Inflammatory macrophage treated with lipopolysaccharide for 1 hour (primary cell): ENCODE data around the gene CENATAC.
"Not testable (repeated sequence)": the region's sequence is repeated elsewhere in the genome, so short reads cannot be mapped to it uniquely, and the experiment has no call there.

Experiments
- DNase-seq, 2 donors: peaks; one replicate each; pipeline ENCODE4 v3.0.0-alpha.2; 2020 to 2022

Gene CENATAC

DNA sequence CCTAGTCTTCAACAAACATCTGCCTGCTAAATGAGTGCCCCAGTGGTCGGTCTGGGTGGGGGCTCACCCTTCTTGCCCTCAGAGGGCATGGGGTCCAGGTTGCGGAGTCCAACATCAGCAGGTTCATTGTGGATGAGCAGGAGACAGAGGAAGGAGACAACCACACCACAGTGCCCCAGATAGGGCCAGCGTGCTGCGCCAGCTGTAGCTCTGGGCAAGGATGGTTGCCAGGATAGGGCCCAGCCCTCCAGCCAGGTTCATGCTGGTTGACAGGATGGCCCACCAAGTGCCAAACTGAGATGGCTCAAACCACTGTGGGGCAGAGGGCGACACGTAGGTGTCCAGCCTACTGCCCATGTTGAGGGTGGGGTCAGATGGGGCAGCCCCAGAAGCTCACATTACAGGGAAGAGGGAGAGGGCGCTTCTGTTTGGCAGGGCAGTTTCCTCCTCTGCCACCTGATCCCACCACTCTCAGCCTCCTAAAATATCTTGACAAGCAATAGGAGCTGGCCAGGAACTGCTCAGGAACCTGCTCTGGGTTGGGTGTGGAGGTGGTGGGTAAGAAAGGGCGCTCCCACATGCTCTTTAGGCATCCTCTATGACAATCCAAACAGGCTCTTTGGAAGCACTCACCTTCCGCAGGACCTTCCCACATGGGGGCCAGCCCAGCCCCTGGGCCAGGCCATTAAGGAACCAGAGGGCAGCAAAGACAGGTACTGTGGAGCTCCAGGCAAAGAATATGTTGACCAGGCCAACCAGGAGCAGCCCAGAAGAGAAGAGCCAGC lies 29.8 kb downstream of the CENATAC start:
- DNase-seq = no peak

- peak; percentile 42 to 71 for DNase-seq
Observed at GRCh38 chr11:119028346-119029068, 30.6 kb downstream of the CENATAC start.

DNA sequence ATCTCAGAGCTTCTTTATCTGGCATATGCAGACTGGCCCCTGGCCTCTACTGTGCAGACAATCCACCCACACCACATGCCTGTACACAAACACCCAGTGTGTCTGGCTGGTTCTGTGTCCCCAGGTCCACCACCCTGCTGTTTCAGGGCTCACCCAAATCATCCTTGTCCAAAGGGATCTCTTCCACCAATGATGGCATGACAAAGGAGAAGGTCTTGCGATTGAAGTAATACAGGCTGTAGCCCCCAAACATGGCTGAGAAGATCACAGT lies 31.1 kb downstream of the CENATAC start:
- DNase-seq = no peak

DNA sequence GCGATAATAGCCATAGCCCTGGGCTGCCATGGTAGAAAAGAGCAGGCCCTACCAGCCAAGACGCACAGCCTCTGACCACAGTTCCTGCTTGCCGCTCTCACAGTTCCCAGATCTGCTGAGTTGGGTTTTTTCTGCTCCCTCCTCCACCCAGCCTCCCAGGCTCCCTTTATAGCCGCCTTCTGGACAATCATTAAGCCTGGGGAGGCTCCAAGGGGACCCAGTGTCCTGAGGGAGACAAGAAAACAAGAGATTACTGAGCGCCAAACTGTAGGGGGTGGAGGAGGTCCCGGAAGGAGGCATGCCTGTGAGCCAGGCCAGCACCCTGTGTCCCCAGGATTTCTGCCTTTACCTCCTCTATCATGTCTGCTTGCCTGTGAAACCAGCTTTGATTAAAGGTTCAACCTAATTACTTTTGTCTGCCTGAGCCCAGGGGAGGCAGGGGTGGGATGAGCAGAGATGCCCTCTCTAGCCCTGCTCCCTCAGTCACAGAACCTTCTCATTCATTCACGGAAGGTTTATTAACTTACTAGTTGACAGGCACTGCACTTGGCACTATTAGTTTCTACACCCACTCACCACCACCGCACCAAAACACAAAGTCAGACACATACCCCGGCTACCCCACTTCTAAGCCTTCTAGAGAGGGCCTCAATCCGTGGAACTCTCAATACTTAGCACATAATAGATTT lies 31.5 kb downstream of the CENATAC start:
- no peak for DNase-seq

- no peak for DNase-seq
Observed at GRCh38 chr11:119030029-119030328, 32.0 kb downstream of the CENATAC start.

GRCh38 chr11:119030329-119031047 lies 32.5 kb downstream of the CENATAC start, which contains the start of gene SLC37A4:
SLC37A4 (minus strand) TSS chr11:119030877.
- peak; percentile 96 to 98 for DNase-seq

- no peak for DNase-seq
Observed at GRCh38 chr11:119031912-119032280, 34.0 kb downstream of the CENATAC start.

- not testable (repeated sequence) for DNase-seq
Observed at GRCh38 chr11:119033421-119033820, 35.5 kb downstream of the CENATAC start.

DNA sequence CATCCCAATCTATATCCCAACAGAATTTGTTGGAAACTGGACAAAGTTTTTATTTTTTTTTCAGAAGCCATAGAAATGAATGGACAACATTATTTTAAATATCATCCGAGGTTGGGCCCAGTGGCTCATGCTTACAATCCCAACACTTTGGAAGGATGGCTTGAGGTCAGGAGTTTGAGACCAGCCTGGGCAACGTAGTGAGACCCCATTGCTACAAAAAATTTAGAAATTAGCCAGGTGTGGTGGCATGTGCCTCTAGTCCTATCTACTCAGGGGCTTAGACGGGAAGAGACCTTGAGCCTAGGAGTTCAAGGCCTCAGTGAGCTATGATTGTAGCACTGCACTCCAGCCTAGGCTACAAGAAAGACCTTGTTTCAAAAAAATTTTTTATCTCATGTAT lies 36.9 kb downstream of the CENATAC start:
- no peak for DNase-seq

- DNase-seq = no peak
Observed at GRCh38 chr11:119038884-119039283, 40.9 kb downstream of the CENATAC start.

DNA sequence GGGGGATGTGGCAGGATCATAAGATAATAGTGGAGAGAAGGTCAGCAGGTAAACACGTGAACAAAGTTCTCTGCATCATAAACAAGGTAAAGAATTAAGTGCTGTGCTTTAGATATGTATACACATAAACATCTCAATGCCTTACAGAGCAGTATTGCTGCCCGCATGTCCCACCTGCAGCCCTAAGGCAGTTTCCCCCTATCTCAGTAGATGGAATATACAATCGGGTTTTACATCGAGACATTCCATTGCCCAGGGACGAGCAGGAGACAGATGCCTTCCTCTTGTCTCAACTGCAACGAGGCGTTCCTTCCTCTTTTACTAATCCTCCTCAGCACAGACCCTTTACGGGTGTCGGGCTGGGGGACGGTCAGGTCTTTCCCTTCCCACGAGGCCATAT lies 41.5 kb downstream of the CENATAC start:
- DNase-seq = not testable (repeated sequence)

GRCh38 chr11:119041821-119042514 lies 44.0 kb downstream of the CENATAC start:
- peak in 1 of 2 donors; percentile 52 for DNase-seq

DNA sequence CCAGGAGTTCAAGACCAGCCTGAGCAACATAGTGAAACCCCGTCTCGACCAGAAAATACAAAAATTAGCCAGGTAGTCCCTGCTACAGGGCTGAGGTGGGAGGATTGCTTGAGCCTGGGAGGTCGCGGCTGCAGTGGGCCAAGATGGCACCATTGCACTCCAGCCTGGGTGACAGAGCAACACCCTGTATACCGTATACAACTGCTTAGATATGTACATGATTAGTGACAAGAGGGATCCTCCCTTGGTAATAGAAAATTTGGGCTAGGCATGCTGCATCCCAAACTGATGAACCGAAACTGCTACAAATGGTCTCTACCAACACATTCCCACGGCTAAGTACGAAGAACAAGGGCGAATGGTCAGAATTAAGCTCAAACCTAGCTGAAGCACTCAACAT lies 45.0 kb downstream of the CENATAC start:
- DNase-seq = no peak

GRCh38 chr11:119044708-119045107 lies 46.8 kb downstream of the CENATAC start:
- no peak for DNase-seq

- DNase-seq = no peak
Observed at GRCh38 chr11:119046489-119046888, 48.6 kb downstream of the CENATAC start.

DNA sequence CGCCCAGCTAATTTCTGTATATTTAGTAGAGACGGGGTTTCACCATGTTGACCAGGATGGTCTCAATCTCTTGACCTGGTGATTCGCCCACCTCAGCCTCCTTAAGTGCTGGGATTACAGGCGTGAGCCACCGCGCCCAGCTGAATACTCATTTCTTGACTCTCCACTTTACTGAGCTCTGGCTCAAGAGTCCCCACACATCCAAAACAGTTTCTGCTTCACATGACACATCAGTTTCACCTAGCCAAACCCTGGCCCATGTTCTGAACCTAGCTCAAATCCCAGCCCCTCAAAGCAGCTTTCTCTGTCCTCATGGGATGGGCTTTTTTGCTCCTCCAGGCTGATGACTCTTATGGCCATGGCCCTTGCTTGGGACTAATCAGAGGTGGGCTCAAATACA lies 49.3 kb downstream of the CENATAC start:
- no peak for DNase-seq

GRCh38 chr11:119048644-119049043 lies 50.7 kb downstream of the CENATAC start:
- DNase-seq = no peak

DNA sequence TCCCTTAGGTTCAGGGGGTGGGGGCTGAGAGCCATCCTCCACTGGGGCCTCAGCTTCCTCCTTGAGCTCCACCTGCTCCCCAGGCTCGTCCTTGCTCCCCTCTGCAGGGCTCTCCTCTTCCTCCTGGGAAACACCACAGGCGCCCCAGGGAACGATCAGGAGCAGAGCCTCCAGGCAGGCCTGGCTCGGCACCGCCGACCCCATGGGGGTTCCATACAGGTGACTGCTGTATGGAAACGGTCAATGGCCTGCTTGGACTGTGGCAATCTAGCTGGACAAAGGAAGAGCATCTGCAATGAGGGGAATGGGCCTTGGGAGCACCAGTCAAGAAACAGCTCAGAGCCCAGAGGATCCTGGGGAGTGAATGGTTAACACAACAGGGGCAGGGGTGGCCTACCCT lies 51.1 kb downstream of the CENATAC start:
- no peak for DNase-seq

GRCh38 chr11:119051440-119052162 lies 53.7 kb downstream of the CENATAC start:
- DNase-seq = no peak

- no peak for DNase-seq
Observed at GRCh38 chr11:119052163-119052814, 54.4 kb downstream of the CENATAC start.

- no peak for DNase-seq
Observed at GRCh38 chr11:119054418-119054817, 56.5 kb downstream of the CENATAC start.

- peak in 1 of 2 donors; percentile 27 for DNase-seq
Observed at GRCh38 chr11:119055901-119056300, 58.0 kb downstream of the CENATAC start.
